Osteocyte (in vitro differentiated cells): Measurements from ENCODE around the gene CAMSAP2. TPM values are rescaled to one million over a fixed set of nuclear protein-coding genes. Genes with fewer than 3 reads are reported as not detected.

Source experiments
- DNase-seq: peaks from one replicate; pipeline ENCODE4 v3.0.0; 2021; ENCODE audit warnings: mixed read lengths; ENCODE audit not compliant: unreplicated experiment; ENCODE audit errors: extremely low spot score
- H3K27ac Mint-ChIP-seq: one replicate; pipeline ENCODE4 v1.8.0; 2021; ENCODE audit warnings: mild to moderate bottlenecking, mixed read lengths; ENCODE audit not compliant: unreplicated experiment
- H3K27me3 Mint-ChIP-seq: one replicate; pipeline ENCODE4 v1.8.0; 2021; ENCODE audit warnings: mixed read lengths; ENCODE audit not compliant: unreplicated experiment
- H3K36me3 Mint-ChIP-seq: one replicate; pipeline ENCODE4 v1.8.0; 2021; ENCODE audit warnings: mixed read lengths; ENCODE audit not compliant: unreplicated experiment
- H3K4me1 Mint-ChIP-seq: one replicate; pipeline ENCODE4 v1.8.0; 2021; ENCODE audit warnings: mixed read lengths; ENCODE audit not compliant: unreplicated experiment
- H3K4me3 Mint-ChIP-seq: one replicate; pipeline ENCODE4 v1.8.0; 2021; ENCODE audit warnings: mild to moderate bottlenecking, moderate library complexity, mixed read lengths; ENCODE audit not compliant: unreplicated experiment
- H3K9me3 Mint-ChIP-seq: one replicate; pipeline ENCODE4 v1.8.0; 2021; ENCODE audit warnings: mixed read lengths; ENCODE audit not compliant: unreplicated experiment
- total RNA-seq: library from RNA; stranded (reverse); gene quantifications from 2 replicates; pipeline ENCODE4 v1.2.1, GENCODE V29; 2021
- TF ChIP-seq, protein P1 (sequence below): fragments of 200-600 bp; sonication (generic); IDR thresholded peaks from 2 replicates; pipeline ENCODE4 v1.5.0; 2021; ENCODE audit warnings: antibody characterized with exemption, mild to moderate bottlenecking, moderate library complexity

CAMSAP2 gene
- total RNA-seq, 1 donor from 2014 or later: 44.7 TPM

DNA sequence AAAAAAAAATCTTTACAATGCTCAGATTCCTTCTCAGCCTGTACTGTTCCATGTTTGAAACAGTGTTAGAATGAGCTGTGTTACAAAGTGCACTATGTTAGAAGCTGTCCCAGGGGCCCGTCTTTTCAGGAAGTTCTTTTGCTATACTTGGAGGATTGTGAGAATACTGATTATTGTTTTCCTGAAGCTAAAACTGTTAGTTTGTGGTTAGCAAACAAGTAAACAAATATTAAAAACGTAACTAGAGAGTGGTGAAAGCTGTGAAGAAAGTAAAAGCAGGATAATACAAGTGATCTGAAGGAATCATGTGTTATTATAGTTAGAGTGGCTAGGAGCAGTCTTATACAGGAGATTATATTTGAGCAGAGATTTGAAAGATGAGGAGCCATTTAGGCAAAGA is 35.6 kb downstream of the CAMSAP2 start:
- Mint-ChIP-seq H3K4me3 (no peak overlapping the region), H3K36me3 (peaks cover 21% of the 10 kb centered on the region), H3K9me3 (no peaks in the 10 kb centered on the region), H3K27ac (no peak overlapping the region), H3K27me3 (no peaks in the 10 kb centered on the region), H3K4me1 (peaks cover 18% of the 10 kb centered on the region)
- TF ChIP-seq, protein P1, sequence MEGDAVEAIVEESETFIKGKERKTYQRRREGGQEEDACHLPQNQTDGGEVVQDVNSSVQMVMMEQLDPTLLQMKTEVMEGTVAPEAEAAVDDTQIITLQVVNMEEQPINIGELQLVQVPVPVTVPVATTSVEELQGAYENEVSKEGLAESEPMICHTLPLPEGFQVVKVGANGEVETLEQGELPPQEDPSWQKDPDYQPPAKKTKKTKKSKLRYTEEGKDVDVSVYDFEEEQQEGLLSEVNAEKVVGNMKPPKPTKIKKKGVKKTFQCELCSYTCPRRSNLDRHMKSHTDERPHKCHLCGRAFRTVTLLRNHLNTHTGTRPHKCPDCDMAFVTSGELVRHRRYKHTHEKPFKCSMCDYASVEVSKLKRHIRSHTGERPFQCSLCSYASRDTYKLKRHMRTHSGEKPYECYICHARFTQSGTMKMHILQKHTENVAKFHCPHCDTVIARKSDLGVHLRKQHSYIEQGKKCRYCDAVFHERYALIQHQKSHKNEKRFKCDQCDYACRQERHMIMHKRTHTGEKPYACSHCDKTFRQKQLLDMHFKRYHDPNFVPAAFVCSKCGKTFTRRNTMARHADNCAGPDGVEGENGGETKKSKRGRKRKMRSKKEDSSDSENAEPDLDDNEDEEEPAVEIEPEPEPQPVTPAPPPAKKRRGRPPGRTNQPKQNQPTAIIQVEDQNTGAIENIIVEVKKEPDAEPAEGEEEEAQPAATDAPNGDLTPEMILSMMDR: no peak
- no peak for DNase-seq

DNA sequence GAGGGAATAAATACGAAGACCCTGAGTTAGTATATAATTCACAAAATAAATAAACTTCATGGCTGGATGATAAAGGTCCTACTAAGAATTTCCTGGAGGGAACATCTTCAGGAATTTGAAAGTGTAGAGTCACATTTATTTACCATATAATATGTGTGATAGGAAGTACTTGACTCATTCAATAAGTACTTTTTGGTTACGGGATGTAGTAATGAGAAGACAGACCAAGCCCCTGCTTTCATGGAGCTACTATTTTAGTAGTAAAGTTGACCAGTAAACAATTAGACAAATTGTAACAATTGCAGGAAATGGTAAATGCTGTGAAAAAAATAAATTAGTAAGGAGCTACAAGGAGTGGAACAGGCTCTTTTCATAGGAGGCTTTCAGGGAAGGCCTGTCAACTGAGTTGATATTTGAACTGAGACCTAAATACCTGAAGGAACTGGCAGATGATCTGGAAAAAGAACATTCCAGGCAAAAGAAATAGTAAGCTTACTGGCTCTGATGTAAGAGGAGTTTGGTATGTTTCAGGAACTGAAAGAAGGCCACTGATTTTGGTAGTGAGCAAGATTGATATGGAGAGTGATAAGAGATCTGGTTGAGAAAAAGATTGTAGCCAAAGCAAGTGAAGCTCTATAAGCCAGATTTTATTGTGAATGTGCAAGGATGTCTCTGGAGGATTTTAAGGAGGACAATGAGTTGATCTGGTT is 36.2 kb downstream of the CAMSAP2 start:
- no peak overlapping the region for H3K4me3 Mint-ChIP-seq
- peaks cover 18% of the 10 kb centered on the region for H3K4me1 Mint-ChIP-seq
- H3K27ac Mint-ChIP-seq: no peak overlapping the region
- no peaks in the 10 kb centered on the region for H3K27me3 Mint-ChIP-seq
- DNase-seq: no peak
- H3K9me3 Mint-ChIP-seq: no peaks in the 10 kb centered on the region
- TF ChIP-seq, protein P1: no peak
- peaks cover 21% of the 10 kb centered on the region for H3K36me3 Mint-ChIP-seq

DNA sequence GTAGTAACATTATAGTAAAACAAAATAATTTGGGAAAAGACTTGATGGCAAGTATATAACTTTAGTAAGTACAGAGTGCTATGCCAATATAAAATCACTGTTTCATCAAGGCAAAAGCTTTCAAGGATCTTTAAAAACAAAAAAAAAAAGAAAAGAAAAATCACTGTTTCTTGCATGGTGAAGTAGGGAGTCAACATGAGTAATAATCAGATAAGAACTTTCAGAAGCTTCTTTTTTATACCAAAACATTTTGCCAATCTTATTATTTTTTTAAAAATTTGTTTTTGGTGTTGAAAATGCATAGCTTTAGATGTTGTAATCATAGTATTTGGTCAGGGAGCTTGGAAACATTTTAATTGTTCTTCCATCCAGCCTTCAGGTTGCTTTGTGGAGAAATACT is 37.2 kb downstream of the CAMSAP2 start:
- TF ChIP-seq, protein P1: no peak
- DNase-seq: no peak
- Mint-ChIP-seq H3K36me3 (peaks cover 19% of the 10 kb centered on the region), H3K27ac (no peak overlapping the region), H3K9me3 (no peaks in the 10 kb centered on the region), H3K27me3 (no peaks in the 10 kb centered on the region), H3K4me1 (peaks cover 21% of the 10 kb centered on the region), H3K4me3 (no peak overlapping the region)

DNA sequence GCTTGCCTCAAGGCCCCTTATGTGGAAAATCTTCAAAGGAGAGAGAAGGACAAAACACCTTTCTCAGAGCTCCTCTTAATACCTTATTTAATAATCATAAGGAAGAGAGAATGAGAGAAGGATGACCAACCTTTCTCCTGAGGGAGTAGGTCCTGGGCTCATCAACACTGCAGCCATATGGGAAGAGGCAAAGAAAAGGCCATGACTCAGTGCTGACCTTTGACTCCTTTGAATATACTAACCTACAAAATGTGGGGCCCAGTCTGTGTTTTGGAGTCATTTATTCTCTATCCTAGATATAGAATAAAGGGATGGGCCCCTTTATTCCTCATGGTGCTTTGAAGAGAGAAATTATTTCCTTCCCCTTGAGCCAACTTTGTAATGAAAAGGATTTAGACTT is 38.3 kb downstream of the CAMSAP2 start:
- DNase-seq: no peak
- H3K4me3 Mint-ChIP-seq: no peak overlapping the region
- no peak overlapping the region for H3K27ac Mint-ChIP-seq
- H3K4me1 Mint-ChIP-seq: peaks cover 27% of the 10 kb centered on the region
- no peaks in the 10 kb centered on the region for H3K9me3 Mint-ChIP-seq
- TF ChIP-seq, protein P1: no peak
- H3K27me3 Mint-ChIP-seq: no peaks in the 10 kb centered on the region
- H3K36me3 Mint-ChIP-seq: peaks cover 17% of the 10 kb centered on the region

DNA sequence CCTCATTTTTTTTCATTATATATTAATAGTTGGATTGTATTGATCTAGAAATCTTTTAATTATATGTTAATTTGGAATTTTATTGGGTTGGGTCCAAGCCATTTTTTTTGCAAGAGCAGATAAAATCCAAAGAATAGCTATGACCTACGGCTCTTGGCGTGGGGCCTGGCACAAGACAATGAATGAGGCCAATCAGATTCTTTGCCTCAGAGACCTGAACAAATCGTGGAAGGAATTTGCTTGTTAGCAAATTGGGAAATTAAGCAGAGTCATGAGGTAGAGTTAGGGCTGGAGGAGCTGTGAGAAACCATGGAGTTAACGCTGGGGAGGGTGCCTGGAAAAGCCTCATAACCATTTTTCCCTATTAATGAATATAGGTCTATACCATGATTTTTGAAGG is 40.1 kb downstream of the CAMSAP2 start:
- Mint-ChIP-seq H3K27ac (no peak overlapping the region), H3K9me3 (peaks cover 2% of the 10 kb centered on the region), H3K36me3 (peaks cover 32% of the 10 kb centered on the region), H3K27me3 (no peaks in the 10 kb centered on the region), H3K4me1 (peaks cover 28% of the 10 kb centered on the region), H3K4me3 (no peak overlapping the region)
- no peak for DNase-seq
- TF ChIP-seq, protein P1: no peak
